Measurements from ENCODE around the gene AMER1. TPM values are rescaled to one million over a fixed set of nuclear protein-coding genes. Genes with fewer than 3 reads are reported as not detected.

AMER1 gene
- total and polyA plus RNA-seq, 2 of the 4 experiments (the other 2 are of a cell fraction) = 1.3 to 2.2 TPM

DNA sequence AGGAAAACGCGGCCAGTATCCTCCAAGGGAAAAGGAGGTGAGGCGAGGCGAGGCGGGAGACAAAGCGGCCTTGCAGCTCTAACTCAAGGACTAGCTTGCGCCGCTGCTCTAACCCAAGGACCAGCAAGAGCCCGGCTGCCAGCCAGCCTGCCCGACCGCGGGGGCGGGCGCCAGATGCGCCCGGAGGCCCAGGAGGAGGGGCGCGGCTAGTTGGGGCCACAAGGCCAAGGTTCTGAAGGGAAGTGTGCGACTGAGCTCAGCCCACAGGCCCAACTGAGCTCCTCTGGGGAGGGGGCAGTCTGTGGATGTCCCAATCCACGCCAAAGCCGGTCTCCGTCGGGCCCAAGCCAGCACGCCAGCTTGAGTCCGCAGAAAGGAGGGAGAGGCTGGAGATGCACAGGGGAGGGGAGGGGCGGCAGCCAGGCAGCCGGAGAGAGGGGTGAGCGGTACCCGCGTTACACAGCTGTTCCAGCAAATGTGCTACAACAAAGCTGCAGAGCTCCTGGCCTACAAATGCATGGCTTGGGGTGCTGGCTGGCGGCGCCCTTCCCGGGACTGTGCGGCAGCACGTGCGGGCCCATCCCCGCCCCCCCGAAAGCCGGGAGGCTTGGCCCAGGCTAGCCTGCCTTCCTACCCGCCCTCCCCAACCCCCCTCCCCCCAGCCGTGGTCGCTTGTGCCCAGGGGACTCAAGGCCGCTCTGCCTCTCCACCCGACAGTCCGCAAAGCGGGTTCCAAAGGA lies 637 bp downstream of the AMER1 start:
- ChIA-PET POLR2A (ENCODE audit: unreplicated experiment) (no interaction called here), CTCF (no interaction called here)
- H4K20me1 ChIP-seq (ENCODE audit: insufficient read depth, low read length) = peaks cover 3% of the 10 kb centered on the region; the same call in 1 of the 2 replicates
- ATAC-seq (ENCODE audit: low read depth) (peak; percentile 15), DNase-seq (peak; percentile 19)
- H3K9me1 ChIP-seq (ENCODE audit: insufficient read depth, low read length) = 0 out of 2 replicates have a peak, but pooled peaks cover 4% of the 10 kb centered on the region
- H3K56ac ChIP-seq (ENCODE audit: extremely low read depth, insufficient read depth, low read length) = 0 out of 2 replicates have a peak overlapping the region, but pooled peaks have one; percentile 8
- H3K4me2 ChIP-seq (ENCODE audit: low read depth, low read length) = peak overlapping the region; percentile 70
- H2AK9ac ChIP-seq (replicated peaks; ENCODE audit: low read depth, low read length, poor library complexity) = peak overlapping the region; percentile 51
- H3K79me1 ChIP-seq (ENCODE audit: low read depth in 1 of 2, low read length in 2 of 2) = peaks cover 4 to 12% of the 10 kb centered on the region in 2 experiments; a peak in 3 of 4 replicates
- peak overlapping the region; percentile 36; the same call in 1 of the 2 replicates for H3K18ac ChIP-seq (ENCODE audit: low read depth, low read length)
- no peak overlapping the region for H3K4ac ChIP-seq (ENCODE audit: low read depth, low read length)
- H2AK5ac ChIP-seq (ENCODE audit: low read depth, low read length) = no peak overlapping the region
- H3K23ac ChIP-seq (ENCODE audit: low read depth, low read length) = no peak overlapping the region
- peak overlapping the region; percentile 77 for H3K27ac ChIP-seq (ENCODE audit: insufficient read depth, low read length)
- no peaks in the 10 kb centered on the region for H3K9me3 ChIP-seq (ENCODE audit: control insufficient read depth, insufficient read depth, low read length)
- WGBS, 2 experiments (ENCODE audit: extremely low coverage in 2 of 2, insufficient read length in 1 of 2) = 35% methylated on average over 8 of the region's 46 CpGs; no CpG with 5 or more reads in 1 of the 2 experiments
- H2BK5ac ChIP-seq (ENCODE audit: low read depth, low read length, poor library complexity, severe bottlenecking) = peak overlapping the region; percentile 68
- dilution Hi-C loops (cut with HindIII; ENCODE audit: low sequenced_read_pairs, unreplicated experiment) (no loop called here), in situ Hi-C loops (cut with MboI; ENCODE audit: low sequenced_read_pairs) (loop anchor here (10.0 kb wide), 1 partner anchor 450 kb away; a partner anchor contains a TSS), intact Hi-C loops (cut with micrococcal nuclease) (no loop called here)
- BruUV-seq (replicated peaks) = no TSS peak
- no peak overlapping the region for H2BK20ac ChIP-seq (ENCODE audit: low read depth, low read length)
- peak overlapping the region; percentile 57 for H3K9ac ChIP-seq (ENCODE audit: low read depth, low read length)
- H2BK15ac ChIP-seq (ENCODE audit: low read depth, low read length) = no peak overlapping the region
- TF ChIP-seq MAFK (IDR thresholded peaks at IDR 0.05; ENCODE audit: low read depth, low read length) = no peak
- peak; percentile 51; the same call in 1 of the 2 replicates for TF ChIP-seq BHLHE40 (IDR thresholded peaks at IDR 0.05; ENCODE audit: low read depth, low read length)
- H2BK120ac ChIP-seq (ENCODE audit: low read depth, low read length) = no peak overlapping the region
- no peaks in the 10 kb centered on the region for H3K36me3 ChIP-seq (ENCODE audit: control insufficient read depth, insufficient read depth, low read length)
- H3K4me1 ChIP-seq (ENCODE audit: control insufficient read depth, insufficient read depth, low read length) = peaks cover 8% of the 10 kb centered on the region
- no peak overlapping the region for H4K91ac ChIP-seq (ENCODE audit: insufficient read depth, low read depth, low read length)
- H4K8ac ChIP-seq (ENCODE audit: low read depth in 2 of 2, low read length in 2 of 2) = peak overlapping the region in 1 of 2 experiments; percentile 9; a peak in 1 of 4 replicates
- peak overlapping the region; percentile 79 for H3K4me3 ChIP-seq (ENCODE audit: insufficient read depth, low read depth, low read length)
- H2AFZ ChIP-seq (replicated peaks; ENCODE audit: low read length, poor library complexity) = peak overlapping the region; percentile 92
- peak overlapping the region; percentile 6; the same call in 1 of the 2 replicates for H4K5ac ChIP-seq (ENCODE audit: low read depth, low read length)
- no peak overlapping the region for H3K14ac ChIP-seq (replicated peaks; ENCODE audit: low read depth, low read length)
- H3K27me3 ChIP-seq (ENCODE audit: control insufficient read depth, insufficient read depth, low read length) = no peaks in the 10 kb centered on the region; the same call in 1 of the 2 replicates

Data from IMR-90 (cell line).